ENCODE measurements around the gene NMNAT3. TPM values are rescaled to one million over a fixed set of nuclear protein-coding genes. Genes with fewer than 3 reads are reported as not detected.

NMNAT3 gene
- 1 to 10 TPM; 3.6 to 5.5 TPM for total RNA-seq

DNA sequence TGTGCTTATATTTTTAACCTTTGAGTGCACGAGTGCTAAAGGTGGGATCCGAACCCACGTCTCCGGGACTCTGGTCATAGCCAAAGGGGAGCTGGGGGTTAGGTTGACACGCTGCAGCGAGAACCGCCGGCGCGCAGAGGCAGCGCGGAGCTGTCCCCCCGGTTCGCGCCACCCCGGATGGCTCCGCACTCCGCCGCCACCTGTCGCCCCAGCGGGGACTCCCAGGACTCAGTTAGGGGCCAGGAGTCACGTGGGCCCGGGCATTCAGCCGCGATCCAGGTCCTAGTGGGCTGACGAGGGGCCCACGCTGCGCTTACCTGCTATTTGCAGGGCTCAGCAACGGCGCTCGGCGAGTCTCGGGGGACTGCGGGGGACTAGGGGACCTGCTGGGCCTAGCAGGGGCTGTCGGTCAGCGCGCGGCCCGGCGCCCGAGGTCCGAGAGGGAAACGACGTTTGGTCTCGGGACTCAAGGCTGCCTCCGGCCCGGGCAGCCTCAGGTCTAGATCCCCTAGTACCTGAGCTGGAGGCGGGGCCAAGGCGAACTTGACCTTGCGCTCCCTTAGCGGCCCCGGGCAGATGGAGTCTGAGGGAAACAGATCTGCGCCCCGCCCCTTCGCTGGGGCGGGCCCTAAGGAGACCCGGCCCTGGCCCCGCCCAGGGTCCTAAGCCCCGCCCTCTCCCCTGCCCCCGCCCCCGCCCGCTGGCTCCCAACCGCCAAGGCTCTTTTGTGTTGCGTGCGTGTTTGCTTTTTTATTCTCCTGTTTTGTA is at the start of gene NMNAT3:
Gene NMNAT3 (minus strand): TSS at position 585 of the 768 bp plus-strand sequence. CDS start 50,248 bp downstream, outside the sequence.
- Mint-ChIP-seq H3K27me3 (peaks cover 4% of the 10 kb centered on the region), H3K9me3 (no peaks in the 10 kb centered on the region), H3K36me3 (peaks cover 2% of the 10 kb centered on the region), H3K4me3 (peak within 1 kb of the TSS; percentile 79), H3K4me1 (peaks cover 11% of the 10 kb centered on the region), H3K27ac (no peak within 1 kb of the TSS)
- peak; percentile 82 for DNase-seq

DNA sequence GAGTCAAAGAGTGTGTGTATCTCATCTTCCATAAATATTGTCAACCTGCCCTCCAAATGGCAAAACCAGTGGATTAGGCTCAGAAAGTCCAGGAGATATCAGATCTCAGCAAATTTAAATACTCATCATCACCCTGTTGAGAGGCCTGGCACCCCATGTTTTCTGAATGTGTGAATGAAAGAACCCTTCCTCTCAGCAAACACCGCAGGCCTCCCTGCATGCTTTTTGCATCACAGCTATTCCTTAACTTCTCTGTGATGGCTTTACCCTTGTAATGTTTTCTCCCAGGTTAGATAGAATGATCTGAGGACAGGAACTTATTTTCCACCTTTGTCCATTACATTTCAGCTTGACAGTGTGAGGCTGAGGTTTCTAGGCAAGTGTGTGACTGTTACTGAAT is 43.6 kb upstream of the NMNAT3 start:
- H3K4me3 Mint-ChIP-seq = no peak overlapping the region
- DNase-seq = no peak
- no peaks in the 10 kb centered on the region for H3K36me3 Mint-ChIP-seq
- H3K9me3 Mint-ChIP-seq = no peaks in the 10 kb centered on the region
- H3K4me1 Mint-ChIP-seq = no peaks in the 10 kb centered on the region
- peaks cover 11% of the 10 kb centered on the region for H3K27me3 Mint-ChIP-seq
- H3K27ac Mint-ChIP-seq = no peak overlapping the region

DNA sequence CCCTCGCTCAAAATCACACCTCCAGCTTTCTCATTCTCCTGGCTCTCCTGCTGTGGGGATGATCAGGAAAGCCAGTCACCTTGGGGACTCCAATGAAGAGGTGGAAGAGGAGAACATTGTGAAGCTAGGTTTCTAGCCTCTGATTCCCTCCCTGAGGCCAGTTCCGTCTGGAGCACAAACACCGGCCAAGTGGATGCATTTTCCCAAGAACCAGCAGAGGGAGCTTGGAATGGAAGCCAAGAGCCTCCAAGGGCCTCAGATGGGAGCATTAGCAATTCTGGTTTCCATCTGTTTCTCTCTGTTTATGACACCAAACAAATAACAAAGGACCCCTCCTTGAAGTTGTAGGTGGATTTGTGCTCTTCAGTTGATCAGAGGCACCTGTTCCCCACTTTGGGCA is 40.6 kb upstream of the NMNAT3 start:
- Mint-ChIP-seq H3K4me1 (no peaks in the 10 kb centered on the region), H3K27ac (no peak overlapping the region), H3K27me3 (peaks cover 16% of the 10 kb centered on the region), H3K36me3 (no peaks in the 10 kb centered on the region), H3K4me3 (no peak overlapping the region), H3K9me3 (no peaks in the 10 kb centered on the region)
- DNase-seq = no peak

DNA sequence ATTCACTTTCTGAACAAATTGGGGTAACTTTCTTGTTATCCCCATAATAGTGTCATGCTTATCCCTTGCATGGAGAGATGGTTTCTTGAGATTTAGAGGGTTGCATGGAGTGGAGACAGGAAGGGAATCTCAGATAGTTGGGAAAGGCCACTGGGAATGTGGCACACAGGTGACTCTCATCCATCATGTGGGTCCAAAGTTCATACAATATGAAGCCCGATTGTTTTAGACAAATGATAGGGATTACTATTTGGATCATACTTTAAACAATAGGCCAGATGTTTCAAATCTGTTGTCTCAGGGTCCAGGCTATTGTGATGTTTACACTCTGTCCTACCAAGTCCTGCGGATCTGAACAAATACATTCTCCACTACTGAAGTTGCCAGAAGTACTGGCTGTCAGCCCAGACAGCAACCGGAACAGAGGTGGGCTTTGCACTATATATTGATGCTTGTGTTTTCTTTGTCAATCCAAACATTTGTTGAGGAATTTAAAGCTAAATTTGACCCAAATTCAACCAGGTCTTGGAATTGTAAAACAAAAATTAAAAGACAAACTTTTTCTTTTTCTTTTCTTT is 39.2 kb upstream of the NMNAT3 start:
- Mint-ChIP-seq H3K4me1 (no peaks in the 10 kb centered on the region), H3K9me3 (no peaks in the 10 kb centered on the region), H3K27ac (no peak overlapping the region), H3K27me3 (peaks cover 24% of the 10 kb centered on the region), H3K36me3 (no peaks in the 10 kb centered on the region), H3K4me3 (no peak overlapping the region)
- DNase-seq = no peak

DNA sequence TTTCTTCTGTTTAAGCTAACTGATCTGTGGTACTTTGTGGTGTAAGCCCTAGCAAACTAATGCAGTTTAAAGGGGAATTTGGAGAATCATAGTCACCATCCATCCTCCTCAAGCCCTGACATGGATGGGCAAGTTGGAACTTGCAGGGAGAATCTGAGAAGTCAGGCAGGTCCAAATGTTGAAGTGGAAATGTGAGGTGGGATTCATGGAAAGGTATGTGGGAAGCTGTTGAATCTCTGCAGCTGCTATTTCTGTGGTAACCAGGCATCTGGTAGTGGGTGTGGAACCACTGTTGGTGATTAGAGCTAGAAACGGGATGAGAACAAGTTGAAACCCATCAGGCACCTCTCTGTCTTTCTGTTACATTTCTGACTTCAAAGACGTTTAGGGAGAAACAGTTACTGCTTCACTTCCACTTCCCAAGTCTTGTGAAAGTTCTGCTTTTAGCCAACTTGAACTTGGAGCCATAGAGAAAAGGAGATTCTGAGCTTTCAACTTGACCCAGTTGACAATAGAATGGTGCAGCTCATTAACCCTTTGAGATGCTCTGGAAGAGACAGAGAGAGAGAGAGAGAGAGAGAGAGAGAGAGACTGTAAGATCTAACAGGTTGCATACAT is 38.1 kb upstream of the NMNAT3 start:
- no peak overlapping the region for H3K27ac Mint-ChIP-seq
- no peaks in the 10 kb centered on the region for H3K36me3 Mint-ChIP-seq
- H3K9me3 Mint-ChIP-seq = no peaks in the 10 kb centered on the region

DNA sequence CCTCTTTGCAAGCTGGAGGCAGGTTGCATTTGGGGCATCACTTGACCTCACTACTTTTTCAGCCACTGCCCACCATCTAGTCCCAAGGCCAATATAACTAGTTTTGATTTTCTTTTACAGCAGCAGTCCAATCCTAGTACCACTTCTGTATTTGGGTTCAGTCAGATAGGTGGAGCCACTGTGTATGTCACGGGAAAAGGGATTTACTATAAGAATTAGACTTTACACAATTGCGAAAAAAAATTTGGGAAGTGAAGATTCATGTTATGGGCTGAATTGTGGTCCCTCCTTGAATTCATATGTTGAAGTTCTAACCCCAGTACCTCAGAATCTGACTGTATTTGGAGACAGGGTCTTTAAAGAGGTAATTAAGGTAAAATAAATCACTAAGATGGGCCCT is 37.4 kb upstream of the NMNAT3 start:
- H3K9me3 Mint-ChIP-seq = no peaks in the 10 kb centered on the region
- no peaks in the 10 kb centered on the region for H3K36me3 Mint-ChIP-seq
- no peak for DNase-seq
- H3K27ac Mint-ChIP-seq = no peak overlapping the region
- H3K4me3 Mint-ChIP-seq = no peak overlapping the region
- no peaks in the 10 kb centered on the region for H3K4me1 Mint-ChIP-seq
- H3K27me3 Mint-ChIP-seq = peaks cover 28% of the 10 kb centered on the region

More for the DNA sequence above, 38.1 kb upstream of the NMNAT3 start:
- DNase-seq = no peak
- H3K4me3 Mint-ChIP-seq = no peak overlapping the region
- H3K27me3 Mint-ChIP-seq = peaks cover 24% of the 10 kb centered on the region
- no peaks in the 10 kb centered on the region for H3K4me1 Mint-ChIP-seq

DNA sequence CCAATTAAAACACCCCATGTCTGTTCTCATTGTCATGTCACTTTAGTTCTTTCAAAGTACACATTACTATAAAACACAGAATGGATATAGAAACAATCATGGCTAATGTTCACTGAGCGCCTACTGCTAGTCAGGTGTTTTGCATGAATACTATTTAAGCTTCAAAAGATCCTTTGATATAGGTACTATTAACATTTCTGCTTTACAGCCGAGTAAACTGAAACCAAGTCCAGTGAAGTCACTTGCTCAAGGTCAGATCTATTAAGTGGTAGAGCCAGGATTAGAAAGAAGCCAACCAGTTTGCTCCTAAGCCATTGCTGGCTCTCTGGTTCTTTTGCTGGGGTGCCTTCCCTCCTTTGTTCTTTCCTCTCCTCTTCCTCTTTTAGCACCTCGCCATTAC is 32.4 kb upstream of the NMNAT3 start:
- Mint-ChIP-seq H3K4me3 (no peak overlapping the region), H3K36me3 (no peaks in the 10 kb centered on the region), H3K27me3 (peaks cover 13% of the 10 kb centered on the region), H3K27ac (no peak overlapping the region), H3K9me3 (no peaks in the 10 kb centered on the region), H3K4me1 (no peaks in the 10 kb centered on the region)
- no peak for DNase-seq

DNA sequence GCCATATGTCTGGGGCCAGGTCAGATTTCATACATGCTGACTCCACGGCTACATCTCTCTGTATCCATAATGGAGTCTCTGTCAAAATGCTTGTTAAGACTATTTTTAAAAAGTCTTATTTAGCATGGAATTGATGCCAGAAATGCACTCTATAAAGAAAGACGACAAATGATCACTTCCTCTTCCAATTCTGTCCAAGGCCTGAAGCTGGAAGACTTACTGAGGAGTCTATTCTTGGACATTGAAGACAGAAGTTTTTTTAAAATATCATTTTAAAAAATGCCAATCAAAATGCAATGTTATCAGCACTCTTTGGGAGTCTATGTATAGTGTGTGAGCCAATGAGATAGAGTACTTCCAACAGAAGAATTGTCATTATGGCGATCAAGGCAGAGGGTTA is 27.9 kb upstream of the NMNAT3 start:
- H3K4me3 Mint-ChIP-seq = no peak overlapping the region
- no peaks in the 10 kb centered on the region for H3K36me3 Mint-ChIP-seq
- no peaks in the 10 kb centered on the region for H3K4me1 Mint-ChIP-seq
- DNase-seq = no peak
- H3K9me3 Mint-ChIP-seq = no peaks in the 10 kb centered on the region
- H3K27ac Mint-ChIP-seq = no peak overlapping the region
- H3K27me3 Mint-ChIP-seq = peaks cover 27% of the 10 kb centered on the region

DNA sequence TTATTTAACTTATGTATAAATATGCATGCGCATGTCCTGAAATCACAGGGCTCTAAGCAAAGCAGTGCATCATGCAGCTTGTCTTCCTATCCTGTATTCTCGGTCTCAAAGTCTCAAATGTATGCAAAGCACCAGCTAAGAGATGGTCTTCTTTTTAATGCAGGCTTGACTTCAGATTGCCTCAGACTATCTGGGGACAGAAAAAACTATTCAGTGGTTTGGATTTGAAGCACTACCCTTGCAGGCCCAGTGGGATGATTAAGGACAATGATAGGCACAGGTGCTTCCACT is 18.5 kb upstream of the NMNAT3 start:
- Mint-ChIP-seq H3K4me1 (no peaks in the 10 kb centered on the region), H3K4me3 (no peak overlapping the region), H3K27me3 (peaks cover 7% of the 10 kb centered on the region), H3K27ac (no peak overlapping the region), H3K9me3 (no peaks in the 10 kb centered on the region), H3K36me3 (no peaks in the 10 kb centered on the region)
- DNase-seq = no peak

DNA sequence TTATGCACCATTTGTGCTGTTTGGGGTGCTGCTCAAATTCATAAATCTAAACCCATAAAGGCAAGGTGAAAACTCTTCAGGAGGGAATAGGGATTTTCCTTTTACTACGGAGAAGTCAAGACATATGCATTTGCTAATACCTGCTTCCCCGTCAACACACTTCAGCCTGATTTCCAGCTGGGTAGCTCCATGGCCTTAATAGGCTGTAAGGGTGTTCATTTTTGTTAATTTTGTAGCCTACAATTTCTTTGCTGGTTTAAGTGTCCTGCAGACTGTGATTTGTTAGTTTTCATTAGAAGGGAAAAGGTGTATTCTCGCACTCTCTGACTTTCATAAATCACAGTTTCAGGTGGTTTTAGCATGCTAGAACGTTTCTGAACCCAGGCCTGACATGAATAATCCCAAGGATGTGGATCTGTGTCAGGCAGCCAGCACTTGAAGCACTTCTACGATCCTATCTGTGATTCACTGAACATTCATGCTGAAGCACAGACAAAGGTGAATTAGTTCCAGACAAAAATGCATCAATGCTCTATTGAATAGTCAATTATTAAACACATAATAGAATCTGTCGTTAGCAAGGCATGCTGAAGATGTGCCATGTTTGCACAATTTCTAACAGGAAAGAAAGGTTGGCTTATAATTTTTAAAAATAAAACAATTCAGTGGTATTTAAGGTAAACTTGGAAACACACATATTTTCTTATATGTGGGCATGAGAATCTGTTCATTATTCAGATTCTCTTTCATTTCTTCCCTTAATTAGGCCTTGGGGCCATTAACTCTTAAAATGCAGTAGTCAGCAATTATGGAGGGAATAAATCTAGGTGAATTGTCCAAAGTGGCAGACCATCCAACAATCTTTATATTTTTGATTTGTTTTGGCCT is 17.9 kb upstream of the NMNAT3 start:
- no peak for DNase-seq
- no peaks in the 10 kb centered on the region for H3K9me3 Mint-ChIP-seq
- no peak overlapping the region for H3K27ac Mint-ChIP-seq
- no peaks in the 10 kb centered on the region for H3K36me3 Mint-ChIP-seq
- no peak overlapping the region for H3K4me3 Mint-ChIP-seq
- peaks cover 3% of the 10 kb centered on the region for H3K27me3 Mint-ChIP-seq
- no peaks in the 10 kb centered on the region for H3K4me1 Mint-ChIP-seq

DNA sequence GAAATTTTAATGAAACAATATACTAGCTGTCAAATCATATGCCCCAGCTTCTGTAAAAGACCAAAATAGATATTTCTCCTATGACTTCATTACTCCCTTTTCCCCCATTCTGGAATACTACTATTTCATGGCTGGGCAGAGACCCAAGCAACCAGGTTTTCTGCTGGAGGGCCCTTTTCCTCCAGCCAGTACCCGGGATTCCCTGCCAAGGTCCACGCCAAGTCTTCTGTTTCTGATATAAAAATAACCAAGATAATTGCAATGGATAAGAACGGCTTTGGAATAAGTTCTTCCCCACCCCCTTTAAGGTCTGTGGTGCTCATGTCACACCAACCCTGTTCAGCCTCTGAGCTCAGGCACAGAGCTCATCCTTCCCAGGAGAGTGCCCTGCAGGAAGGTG is 17.2 kb upstream of the NMNAT3 start:
- Mint-ChIP-seq H3K27ac (no peak overlapping the region), H3K9me3 (no peaks in the 10 kb centered on the region), H3K4me3 (no peak overlapping the region), H3K36me3 (no peaks in the 10 kb centered on the region), H3K27me3 (no peaks in the 10 kb centered on the region), H3K4me1 (no peaks in the 10 kb centered on the region)
- no peak for DNase-seq

DNA sequence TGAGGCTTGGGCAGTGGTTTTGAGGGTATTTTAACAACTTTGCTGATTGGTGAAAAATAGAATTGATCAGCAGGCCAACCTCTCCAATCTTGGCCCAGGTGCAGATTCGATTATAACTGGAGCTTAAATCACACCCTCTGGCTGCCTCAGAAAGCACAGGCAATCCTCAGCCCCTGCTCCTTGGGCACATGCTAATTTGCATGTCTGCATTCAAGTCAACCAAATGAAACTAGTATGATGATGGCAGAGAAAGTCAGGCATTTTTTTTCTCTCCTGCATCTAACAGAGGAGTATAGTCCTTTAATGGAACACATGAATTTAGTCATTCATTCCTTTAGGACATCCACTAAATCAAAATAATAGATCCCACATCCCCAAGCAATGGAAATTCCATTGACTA is 16.8 kb upstream of the NMNAT3 start:
- no peaks in the 10 kb centered on the region for H3K9me3 Mint-ChIP-seq
- H3K4me1 Mint-ChIP-seq = no peaks in the 10 kb centered on the region
- H3K4me3 Mint-ChIP-seq = no peak overlapping the region
- H3K27me3 Mint-ChIP-seq = no peaks in the 10 kb centered on the region
- DNase-seq = no peak
- no peak overlapping the region for H3K27ac Mint-ChIP-seq
- H3K36me3 Mint-ChIP-seq = no peaks in the 10 kb centered on the region

DNA sequence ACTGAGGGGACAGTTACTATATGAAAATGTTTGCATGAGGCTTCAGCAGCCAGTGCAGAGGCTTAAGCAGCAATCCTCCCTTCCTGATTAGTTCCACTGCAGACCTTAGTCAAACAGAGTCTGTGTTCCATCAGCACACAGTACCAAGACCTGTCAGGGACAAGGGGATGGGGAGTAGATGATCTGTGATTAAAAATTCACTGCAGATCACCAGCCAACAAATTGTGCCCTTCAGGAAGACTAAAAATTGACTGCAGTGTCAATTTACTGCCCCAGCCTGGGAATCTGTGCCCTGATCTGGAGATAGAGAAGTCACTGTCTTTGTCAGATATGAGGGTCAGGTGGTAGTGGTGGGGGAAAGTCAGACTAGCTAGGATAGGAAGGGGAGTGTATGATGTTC is 13.8 kb upstream of the NMNAT3 start:
- H3K4me3 Mint-ChIP-seq = no peak overlapping the region
- no peak for DNase-seq
- H3K9me3 Mint-ChIP-seq = no peaks in the 10 kb centered on the region
- H3K36me3 Mint-ChIP-seq = no peaks in the 10 kb centered on the region
- H3K27me3 Mint-ChIP-seq = peaks cover 7% of the 10 kb centered on the region
- H3K4me1 Mint-ChIP-seq = no peaks in the 10 kb centered on the region
- H3K27ac Mint-ChIP-seq = no peak overlapping the region

DNA sequence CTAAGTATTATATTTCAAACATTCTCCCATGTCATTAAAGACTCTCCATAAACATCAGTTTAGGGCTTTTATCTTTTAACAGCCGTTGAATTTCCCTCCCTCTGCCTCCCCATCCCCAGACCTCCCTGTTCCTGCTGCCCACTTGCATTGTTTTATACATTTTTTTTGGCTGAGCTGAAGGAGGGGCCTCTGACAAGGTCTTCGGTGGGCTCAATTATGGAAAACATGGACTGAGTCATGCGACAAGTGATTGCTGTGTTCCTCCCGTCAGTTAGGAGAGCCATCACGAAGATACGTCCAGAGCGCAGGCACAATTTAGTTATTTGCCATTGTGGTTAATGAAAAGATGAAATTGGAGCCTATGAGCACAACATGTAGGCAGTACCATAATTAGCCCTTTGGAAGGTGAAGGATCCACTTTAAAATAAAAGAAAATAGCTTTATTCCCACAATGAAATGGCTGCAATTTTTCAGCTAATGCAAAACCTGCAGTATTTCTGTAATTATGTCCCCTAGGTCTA is 12.0 kb upstream of the NMNAT3 start:
- Mint-ChIP-seq H3K4me3 (no peak overlapping the region), H3K9me3 (no peaks in the 10 kb centered on the region), H3K27ac (no peak overlapping the region), H3K27me3 (peaks cover 7% of the 10 kb centered on the region), H3K4me1 (no peaks in the 10 kb centered on the region), H3K36me3 (no peaks in the 10 kb centered on the region)
- no peak for DNase-seq

DNA sequence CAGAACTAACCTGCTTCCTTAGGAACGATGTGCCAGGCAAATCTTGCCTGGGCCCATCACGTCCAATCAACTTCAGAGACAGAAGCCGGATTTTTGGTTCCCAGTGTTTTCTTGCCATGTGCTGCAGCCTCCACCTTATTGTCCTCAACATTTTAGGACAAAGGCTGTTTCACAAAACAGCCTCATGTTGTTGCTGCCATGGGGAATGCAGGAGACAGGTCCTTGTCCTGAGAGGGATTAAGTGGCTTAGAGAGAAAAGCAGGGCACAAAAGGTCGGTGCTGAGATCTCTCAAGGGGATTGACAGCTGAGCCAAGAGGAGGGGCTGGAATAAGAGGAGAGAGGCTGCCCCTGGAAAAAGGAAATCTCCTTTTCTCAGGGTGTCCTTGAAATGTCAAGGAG is 11.3 kb upstream of the NMNAT3 start:
- Mint-ChIP-seq H3K4me3 (no peak overlapping the region), H3K4me1 (no peaks in the 10 kb centered on the region), H3K36me3 (no peaks in the 10 kb centered on the region), H3K27ac (no peak overlapping the region), H3K9me3 (no peaks in the 10 kb centered on the region), H3K27me3 (peaks cover 7% of the 10 kb centered on the region)
- no peak for DNase-seq
